ENCODE results near the gene SDR42E1.

SDR42E1 gene

DNA sequence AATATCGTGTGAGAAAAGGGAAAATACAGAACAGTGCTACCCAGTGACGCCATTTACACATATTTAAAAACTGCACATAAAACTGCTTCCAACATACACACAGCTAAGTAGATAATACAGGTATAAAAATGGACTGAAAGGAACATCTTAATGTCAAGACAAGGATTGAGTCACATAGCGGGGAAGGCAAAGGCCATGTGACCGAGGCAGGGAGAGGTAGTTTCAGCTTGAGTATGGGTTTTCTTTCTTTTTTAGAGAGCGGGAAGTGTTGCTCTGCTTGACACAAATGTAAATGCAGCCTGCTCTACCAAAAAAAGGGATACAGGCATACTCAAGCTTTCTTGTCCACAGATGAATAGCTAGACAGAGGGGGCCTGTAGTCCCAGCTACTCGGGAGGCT, 46.5 kb downstream of the SDR42E1 start:
- no peak for DNase-seq (ENCODE audit: low spot score)
- TF ChIP-seq, protein P1, sequence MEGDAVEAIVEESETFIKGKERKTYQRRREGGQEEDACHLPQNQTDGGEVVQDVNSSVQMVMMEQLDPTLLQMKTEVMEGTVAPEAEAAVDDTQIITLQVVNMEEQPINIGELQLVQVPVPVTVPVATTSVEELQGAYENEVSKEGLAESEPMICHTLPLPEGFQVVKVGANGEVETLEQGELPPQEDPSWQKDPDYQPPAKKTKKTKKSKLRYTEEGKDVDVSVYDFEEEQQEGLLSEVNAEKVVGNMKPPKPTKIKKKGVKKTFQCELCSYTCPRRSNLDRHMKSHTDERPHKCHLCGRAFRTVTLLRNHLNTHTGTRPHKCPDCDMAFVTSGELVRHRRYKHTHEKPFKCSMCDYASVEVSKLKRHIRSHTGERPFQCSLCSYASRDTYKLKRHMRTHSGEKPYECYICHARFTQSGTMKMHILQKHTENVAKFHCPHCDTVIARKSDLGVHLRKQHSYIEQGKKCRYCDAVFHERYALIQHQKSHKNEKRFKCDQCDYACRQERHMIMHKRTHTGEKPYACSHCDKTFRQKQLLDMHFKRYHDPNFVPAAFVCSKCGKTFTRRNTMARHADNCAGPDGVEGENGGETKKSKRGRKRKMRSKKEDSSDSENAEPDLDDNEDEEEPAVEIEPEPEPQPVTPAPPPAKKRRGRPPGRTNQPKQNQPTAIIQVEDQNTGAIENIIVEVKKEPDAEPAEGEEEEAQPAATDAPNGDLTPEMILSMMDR (IDR thresholded peaks at IDR 0.05; ENCODE audit: extremely low read depth, insufficient read depth, missing control alignments): no peak
- in situ Hi-C loops (cut with MboI; ENCODE audit: low pct_unique_long_range_greater_than_20kb, low sequenced_read_pairs, unreplicated experiment): no loop called here

DNA sequence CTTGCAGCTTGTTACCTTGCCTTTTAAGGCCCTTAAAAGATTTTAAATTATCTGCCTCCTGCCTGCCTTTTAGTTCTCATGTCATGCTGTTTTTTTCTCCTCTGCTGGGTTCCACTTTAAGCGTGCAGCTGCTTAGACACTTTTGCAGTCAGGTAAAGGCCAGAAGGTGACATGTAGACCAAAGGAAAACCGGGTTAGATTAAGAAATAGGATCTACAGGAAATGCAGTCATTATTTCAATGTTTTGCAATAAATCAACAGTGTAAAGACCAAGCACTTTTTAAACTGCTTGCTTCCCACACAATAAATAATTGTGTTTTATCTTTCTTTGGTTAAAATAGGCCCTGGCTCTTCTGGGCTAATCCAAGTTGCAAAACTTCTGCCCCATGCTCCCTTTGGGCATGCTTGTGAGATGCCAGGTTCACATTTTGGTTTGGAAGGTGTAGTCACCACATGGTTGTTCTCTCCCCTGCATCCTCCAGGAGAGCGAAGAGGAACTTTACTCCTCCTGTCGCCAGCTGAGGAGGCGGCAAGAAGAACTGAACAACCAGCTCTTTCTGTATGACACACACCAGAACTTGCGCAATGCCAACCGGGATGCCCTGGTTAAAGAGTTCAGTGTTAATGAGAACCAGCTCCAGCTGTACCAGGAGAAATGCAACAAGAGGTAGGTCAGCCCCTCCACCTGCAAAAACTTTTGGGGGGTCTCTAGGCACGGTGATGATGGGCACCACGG, 54.9 kb downstream of the SDR42E1 start:
- no peak for DNase-seq (ENCODE audit: low spot score)
- TF ChIP-seq, protein P1 (IDR thresholded peaks at IDR 0.05; ENCODE audit: extremely low read depth, insufficient read depth, missing control alignments): no peak
- in situ Hi-C loops (cut with MboI; ENCODE audit: low pct_unique_long_range_greater_than_20kb, low sequenced_read_pairs, unreplicated experiment): no loop called here

DNA sequence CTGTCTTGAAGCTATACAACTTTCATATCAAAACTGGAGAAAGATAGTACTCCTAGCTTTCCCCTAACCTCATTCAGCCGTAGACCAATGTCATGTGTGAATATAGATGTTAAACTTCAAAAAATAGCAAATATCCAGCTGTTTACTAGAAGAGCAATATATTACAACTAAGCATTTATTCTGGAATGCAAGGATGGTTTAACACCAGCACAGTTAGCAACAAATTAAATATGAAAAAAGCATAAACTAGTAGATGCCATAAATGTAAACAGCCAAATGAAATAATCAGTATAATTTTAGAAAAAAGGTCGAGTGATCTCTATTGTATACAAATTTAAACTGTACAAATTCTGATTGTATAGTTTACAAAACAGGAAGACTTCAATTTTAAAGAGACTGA, 59.7 kb downstream of the SDR42E1 start:
- no peak for DNase-seq (ENCODE audit: low spot score)
- TF ChIP-seq, protein P1 (IDR thresholded peaks at IDR 0.05; ENCODE audit: extremely low read depth, insufficient read depth, missing control alignments): no peak
- in situ Hi-C loops (cut with MboI; ENCODE audit: low pct_unique_long_range_greater_than_20kb, low sequenced_read_pairs, unreplicated experiment): no loop called here

DNA sequence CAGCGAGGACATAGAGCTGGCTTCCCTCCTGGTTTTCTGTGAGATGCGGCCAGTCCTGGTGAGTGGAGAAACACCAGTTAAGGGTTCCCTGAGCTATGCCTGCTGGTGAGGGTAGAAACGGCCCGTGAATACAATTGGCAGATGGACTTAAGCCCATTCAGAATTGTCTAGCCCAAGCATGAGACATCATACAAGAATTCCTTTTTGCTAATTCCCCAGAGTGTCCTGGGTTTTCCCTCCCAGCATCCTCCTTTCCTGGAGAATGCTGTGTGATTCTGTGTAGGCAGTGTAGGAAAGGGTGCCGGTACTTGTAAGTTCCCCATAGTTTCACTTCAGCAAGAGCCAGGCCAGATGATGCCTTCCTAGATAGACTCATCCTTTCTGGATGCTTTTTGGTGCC, 65.1 kb downstream of the SDR42E1 start:
- in situ Hi-C loops (cut with MboI; ENCODE audit: low pct_unique_long_range_greater_than_20kb, low sequenced_read_pairs, unreplicated experiment): no loop called here
- DNase-seq (ENCODE audit: low spot score): no peak
- TF ChIP-seq, protein P1 (IDR thresholded peaks at IDR 0.05; ENCODE audit: extremely low read depth, insufficient read depth, missing control alignments): no peak

DNA sequence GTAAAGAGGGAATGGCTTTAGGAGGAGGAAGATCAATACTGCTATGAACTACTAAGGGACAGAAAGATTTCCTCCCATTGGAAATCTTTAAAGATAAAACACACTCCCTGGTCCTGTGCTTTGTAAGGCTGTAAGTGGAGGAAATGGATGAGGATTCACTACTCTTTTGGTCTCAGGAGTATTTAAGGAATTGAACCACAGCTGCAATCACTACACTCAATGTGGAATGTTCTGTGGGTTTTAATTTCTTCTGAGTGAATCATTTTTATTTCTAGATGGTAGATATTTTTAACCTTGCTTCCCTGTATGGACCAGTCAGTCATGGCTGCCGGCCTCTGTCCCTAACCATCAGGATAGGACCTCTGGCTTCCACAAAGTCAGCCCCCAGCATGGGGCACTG, 65.6 kb downstream of the SDR42E1 start:
- in situ Hi-C loops (cut with MboI; ENCODE audit: low pct_unique_long_range_greater_than_20kb, low sequenced_read_pairs, unreplicated experiment): no loop called here
- TF ChIP-seq, protein P1 (IDR thresholded peaks at IDR 0.05; ENCODE audit: extremely low read depth, insufficient read depth, missing control alignments): no peak

DNA sequence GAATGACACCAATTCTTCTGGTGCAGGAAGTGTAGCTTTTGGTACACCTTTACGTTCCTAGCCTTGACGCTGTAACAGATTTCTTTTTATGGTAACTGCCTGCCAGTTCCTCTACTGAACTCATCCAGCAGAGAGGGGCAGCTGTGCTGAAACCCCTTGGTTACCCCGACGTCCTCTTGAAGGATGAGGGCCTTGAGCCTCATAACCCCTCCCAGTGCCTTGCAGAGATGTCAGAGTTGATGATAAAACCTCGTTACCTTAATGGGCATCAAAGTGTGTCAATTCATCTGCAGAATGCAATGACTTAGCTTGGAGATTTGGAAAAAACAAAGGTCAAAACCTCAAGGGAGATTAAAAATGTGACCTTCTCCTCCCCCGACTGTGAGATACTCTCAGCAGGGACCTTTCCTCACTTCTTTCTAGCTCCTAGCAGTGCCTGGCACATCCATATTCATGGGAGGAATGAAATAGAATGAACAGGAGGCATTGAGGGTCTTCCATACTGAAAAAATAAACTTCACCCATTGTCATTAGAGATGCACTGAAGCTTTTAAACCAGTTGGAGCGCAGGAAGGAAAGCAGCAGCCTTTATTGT, 69.2 kb downstream of the SDR42E1 start:
- DNase-seq (ENCODE audit: low spot score): no peak
- TF ChIP-seq, protein P1 (IDR thresholded peaks at IDR 0.05; ENCODE audit: extremely low read depth, insufficient read depth, missing control alignments): no peak
- in situ Hi-C loops (cut with MboI; ENCODE audit: low pct_unique_long_range_greater_than_20kb, low sequenced_read_pairs, unreplicated experiment): no loop called here

More for the DNA sequence above, 65.6 kb downstream of the SDR42E1 start:
- no peak for DNase-seq (ENCODE audit: low spot score)

Measured in GM13977 (cell line).